ENCODE results near the gene MREG.
A peak's percentile ranks its signal among the peaks of the same experiment; 100 is the strongest.

DNA sequence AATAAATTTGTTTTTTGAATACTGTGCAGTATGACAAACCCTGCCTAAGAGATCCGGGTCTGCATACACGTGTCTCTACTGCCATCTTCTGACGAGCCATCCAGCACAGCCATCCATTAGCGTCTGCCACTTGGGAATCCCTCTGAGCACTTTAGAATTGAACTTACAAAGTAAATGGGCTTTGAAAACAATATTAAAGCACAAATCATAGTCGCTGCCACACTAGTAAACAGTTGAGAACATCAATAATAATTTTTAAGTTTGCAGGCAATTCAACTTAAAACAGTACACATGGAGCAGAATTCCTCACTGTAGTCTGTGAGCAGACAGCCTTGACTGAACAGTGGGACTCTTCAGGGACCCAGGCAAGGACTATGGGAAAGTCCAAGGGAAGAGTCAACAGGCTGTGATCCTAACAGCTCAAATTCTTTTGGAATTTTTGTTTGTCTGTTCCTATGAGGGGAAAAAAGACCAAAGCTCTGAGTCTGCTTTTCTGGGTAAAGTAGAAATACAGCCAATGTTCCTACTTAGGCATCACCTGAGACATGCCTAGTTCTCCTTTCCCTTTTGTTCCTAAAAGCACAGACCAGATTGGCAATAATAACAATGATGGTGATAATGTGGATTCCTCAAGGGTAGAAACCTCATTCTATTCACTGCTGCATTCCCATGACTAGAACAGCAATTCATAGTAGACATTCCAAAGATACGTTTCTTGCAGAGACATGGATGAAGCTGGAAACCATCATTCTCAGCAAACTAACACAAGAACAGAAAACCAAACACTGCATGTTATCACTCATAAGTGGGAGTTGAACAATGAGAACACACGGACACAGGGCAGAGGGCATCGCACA, 92.9 kb downstream of the MREG start:
- TF ChIP-seq, protein P1, sequence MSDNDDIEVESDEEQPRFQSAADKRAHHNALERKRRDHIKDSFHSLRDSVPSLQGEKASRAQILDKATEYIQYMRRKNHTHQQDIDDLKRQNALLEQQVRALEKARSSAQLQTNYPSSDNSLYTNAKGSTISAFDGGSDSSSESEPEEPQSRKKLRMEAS (IDR thresholded peaks at IDR 0.05), result no peak
- TF ChIP-seq EP300 (IDR thresholded peaks at IDR 0.05; ENCODE audit: borderline replicate concordance), result no peak
- TF ChIP-seq TAF1 (IDR thresholded peaks at IDR 0.05; ENCODE audit: low read depth), result no peak
- TF ChIP-seq, protein P2, sequence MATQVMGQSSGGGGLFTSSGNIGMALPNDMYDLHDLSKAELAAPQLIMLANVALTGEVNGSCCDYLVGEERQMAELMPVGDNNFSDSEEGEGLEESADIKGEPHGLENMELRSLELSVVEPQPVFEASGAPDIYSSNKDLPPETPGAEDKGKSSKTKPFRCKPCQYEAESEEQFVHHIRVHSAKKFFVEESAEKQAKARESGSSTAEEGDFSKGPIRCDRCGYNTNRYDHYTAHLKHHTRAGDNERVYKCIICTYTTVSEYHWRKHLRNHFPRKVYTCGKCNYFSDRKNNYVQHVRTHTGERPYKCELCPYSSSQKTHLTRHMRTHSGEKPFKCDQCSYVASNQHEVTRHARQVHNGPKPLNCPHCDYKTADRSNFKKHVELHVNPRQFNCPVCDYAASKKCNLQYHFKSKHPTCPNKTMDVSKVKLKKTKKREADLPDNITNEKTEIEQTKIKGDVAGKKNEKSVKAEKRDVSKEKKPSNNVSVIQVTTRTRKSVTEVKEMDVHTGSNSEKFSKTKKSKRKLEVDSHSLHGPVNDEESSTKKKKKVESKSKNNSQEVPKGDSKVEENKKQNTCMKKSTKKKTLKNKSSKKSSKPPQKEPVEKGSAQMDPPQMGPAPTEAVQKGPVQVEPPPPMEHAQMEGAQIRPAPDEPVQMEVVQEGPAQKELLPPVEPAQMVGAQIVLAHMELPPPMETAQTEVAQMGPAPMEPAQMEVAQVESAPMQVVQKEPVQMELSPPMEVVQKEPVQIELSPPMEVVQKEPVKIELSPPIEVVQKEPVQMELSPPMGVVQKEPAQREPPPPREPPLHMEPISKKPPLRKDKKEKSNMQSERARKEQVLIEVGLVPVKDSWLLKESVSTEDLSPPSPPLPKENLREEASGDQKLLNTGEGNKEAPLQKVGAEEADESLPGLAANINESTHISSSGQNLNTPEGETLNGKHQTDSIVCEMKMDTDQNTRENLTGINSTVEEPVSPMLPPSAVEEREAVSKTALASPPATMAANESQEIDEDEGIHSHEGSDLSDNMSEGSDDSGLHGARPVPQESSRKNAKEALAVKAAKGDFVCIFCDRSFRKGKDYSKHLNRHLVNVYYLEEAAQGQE (IDR thresholded peaks at IDR 0.05; ENCODE audit: low read depth), result no peak
- no peak for TF ChIP-seq TCF12 (IDR thresholded peaks at IDR 0.05; ENCODE audit: low read depth)
- TF ChIP-seq RAD21 (IDR thresholded peaks at IDR 0.05; ENCODE audit: low read depth), result peak; percentile 95
- no peak for TF ChIP-seq CREB1 (IDR thresholded peaks at IDR 0.05; ENCODE audit: low read depth)
- TF ChIP-seq, protein P3, sequence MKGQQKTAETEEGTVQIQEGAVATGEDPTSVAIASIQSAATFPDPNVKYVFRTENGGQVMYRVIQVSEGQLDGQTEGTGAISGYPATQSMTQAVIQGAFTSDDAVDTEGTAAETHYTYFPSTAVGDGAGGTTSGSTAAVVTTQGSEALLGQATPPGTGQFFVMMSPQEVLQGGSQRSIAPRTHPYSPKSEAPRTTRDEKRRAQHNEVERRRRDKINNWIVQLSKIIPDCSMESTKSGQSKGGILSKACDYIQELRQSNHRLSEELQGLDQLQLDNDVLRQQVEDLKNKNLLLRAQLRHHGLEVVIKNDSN (IDR thresholded peaks at IDR 0.05), result no peak
